PFSK-1 (cell line): Measurements from ENCODE around the gene LRCOL1.

Source experiments
- POLR2AphosphoS5 ChIP-seq: IDR thresholded peaks from 2 replicates; pipeline ENCODE4 v1.6.1; 2012; ENCODE audit warnings: low read depth, mild to moderate bottlenecking, control low read depth, low read length, moderate library complexity
- REST ChIP-seq, 2 experiments: IDR thresholded peaks; 2 replicates each; pipeline versions ENCODE4 v1.6.1 to v1.8.0; 2011 to 2012; ENCODE audit warnings: low read depth in 2 of 2, low read length in 2 of 2, control low read depth in 1 of 2, inconsistent platforms in 1 of 2, mild to moderate bottlenecking in 1 of 2, moderate library complexity in 1 of 2; ENCODE audit not compliant: insufficient read depth in 1 of 2
- SIN3A ChIP-seq: IDR thresholded peaks from 2 replicates; pipeline ENCODE4 v1.6.1; 2012; ENCODE audit warnings: mild to moderate bottlenecking, low read length, moderate library complexity, borderline replicate concordance; ENCODE audit not compliant: insufficient read depth
- TAF1 ChIP-seq: IDR thresholded peaks from 2 replicates; pipeline ENCODE4 v1.6.1; 2012; ENCODE audit warnings: low read length, control low read depth, borderline replicate concordance; ENCODE audit not compliant: insufficient read depth

- TF ChIP-seq TAF1 = no peak
- no peak for TF ChIP-seq REST (IDR thresholded peaks at IDR 0.05; ENCODE audit: insufficient read depth in 1 of 2, low read depth in 2 of 2, low read length in 2 of 2)
- no peak for TF ChIP-seq POLR2AphosphoS5
- TF ChIP-seq SIN3A = no peak
Measured at GRCh38 chr12:132592282-132592970, 18.0 kb downstream of the LRCOL1 start.
